ENCODE data around the gene PPFIA3. TPM values are rescaled to one million over a fixed set of nuclear protein-coding genes. Genes with fewer than 3 reads are reported as not detected.

The PPFIA3 gene
- total and polyA plus RNA-seq, 2 experiments from 2014 or later = 25.4 to 29.7 TPM

DNA sequence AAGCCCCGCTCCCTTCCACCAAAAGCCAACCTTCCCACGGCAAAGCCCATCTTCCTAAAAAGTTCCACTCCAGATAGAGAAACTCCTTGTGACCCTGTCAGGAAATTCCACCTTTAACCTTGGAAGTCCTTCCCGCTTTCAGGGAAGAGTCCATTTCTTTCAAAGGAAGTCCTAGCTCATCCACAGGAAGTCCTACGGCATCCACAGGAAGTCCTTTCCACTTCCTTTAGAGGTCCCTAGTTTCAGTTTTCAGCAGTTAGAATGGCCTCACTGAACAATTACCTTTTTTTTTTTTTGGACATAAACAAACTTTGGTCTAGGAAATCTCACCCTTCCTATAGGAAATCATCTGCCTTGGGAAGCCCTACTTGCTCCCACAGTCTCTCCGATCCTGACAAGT lies 69.9 kb downstream of the PPFIA3 start (continued):
- TF ChIP-seq, protein P1, sequence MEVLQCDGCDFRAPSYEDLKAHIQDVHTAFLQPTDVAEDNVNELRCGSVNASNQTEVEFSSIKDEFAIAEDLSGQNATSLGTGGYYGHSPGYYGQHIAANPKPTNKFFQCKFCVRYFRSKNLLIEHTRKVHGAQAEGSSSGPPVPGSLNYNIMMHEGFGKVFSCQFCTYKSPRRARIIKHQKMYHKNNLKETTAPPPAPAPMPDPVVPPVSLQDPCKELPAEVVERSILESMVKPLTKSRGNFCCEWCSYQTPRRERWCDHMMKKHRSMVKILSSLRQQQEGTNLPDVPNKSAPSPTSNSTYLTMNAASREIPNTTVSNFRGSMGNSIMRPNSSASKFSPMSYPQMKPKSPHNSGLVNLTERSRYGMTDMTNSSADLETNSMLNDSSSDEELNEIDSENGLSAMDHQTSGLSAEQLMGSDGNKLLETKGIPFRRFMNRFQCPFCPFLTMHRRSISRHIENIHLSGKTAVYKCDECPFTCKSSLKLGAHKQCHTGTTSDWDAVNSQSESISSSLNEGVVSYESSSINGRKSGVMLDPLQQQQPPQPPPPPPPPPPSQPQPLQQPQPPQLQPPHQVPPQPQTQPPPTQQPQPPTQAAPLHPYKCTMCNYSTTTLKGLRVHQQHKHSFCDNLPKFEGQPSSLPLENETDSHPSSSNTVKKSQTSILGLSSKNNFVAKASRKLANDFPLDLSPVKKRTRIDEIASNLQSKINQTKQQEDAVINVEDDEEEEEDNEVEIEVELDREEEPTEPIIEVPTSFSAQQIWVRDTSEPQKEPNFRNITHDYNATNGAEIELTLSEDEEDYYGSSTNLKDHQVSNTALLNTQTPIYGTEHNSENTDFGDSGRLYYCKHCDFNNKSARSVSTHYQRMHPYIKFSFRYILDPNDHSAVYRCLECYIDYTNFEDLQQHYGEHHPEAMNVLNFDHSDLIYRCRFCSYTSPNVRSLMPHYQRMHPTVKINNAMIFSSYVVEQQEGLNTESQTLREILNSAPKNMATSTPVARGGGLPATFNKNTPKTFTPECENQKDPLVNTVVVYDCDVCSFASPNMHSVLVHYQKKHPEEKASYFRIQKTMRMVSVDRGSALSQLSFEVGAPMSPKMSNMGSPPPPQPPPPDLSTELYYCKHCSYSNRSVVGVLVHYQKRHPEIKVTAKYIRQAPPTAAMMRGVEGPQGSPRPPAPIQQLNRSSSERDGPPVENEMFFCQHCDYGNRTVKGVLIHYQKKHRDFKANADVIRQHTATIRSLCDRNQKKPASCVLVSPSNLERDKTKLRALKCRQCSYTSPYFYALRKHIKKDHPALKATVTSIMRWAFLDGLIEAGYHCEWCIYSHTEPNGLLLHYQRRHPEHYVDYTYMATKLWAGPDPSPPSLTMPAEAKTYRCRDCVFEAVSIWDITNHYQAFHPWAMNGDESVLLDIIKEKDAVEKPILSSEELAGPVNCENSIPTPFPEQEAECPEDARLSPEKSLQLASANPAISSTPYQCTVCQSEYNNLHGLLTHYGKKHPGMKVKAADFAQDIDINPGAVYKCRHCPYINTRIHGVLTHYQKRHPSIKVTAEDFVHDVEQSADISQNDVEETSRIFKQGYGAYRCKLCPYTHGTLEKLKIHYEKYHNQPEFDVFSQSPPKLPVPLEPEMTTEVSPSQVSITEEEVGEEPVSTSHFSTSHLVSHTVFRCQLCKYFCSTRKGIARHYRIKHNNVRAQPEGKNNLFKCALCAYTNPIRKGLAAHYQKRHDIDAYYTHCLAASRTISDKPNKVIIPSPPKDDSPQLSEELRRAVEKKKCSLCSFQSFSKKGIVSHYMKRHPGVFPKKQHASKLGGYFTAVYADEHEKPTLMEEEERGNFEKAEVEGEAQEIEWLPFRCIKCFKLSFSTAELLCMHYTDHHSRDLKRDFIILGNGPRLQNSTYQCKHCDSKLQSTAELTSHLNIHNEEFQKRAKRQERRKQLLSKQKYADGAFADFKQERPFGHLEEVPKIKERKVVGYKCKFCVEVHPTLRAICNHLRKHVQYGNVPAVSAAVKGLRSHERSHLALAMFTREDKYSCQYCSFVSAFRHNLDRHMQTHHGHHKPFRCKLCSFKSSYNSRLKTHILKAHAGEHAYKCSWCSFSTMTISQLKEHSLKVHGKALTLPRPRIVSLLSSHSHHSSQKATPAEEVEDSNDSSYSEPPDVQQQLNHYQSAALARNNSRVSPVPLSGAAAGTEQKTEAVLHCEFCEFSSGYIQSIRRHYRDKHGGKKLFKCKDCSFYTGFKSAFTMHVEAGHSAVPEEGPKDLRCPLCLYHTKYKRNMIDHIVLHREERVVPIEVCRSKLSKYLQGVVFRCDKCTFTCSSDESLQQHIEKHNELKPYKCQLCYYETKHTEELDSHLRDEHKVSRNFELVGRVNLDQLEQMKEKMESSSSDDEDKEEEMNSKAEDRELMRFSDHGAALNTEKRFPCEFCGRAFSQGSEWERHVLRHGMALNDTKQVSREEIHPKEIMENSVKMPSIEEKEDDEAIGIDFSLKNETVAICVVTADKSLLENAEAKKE (CRISPR knock-in tag; IDR thresholded peaks at IDR 0.05) = no peak
- TF ChIP-seq CREB1 (CRISPR knock-in tag; IDR thresholded peaks at IDR 0.05; ENCODE audit: low read depth) = no peak
- TF ChIP-seq ZNF114 (CRISPR knock-in tag; IDR thresholded peaks at IDR 0.05) = no peak
- no peak for TF ChIP-seq STAT1 (IDR thresholded peaks at IDR 0.05; ENCODE audit: unreplicated experiment)

DNA sequence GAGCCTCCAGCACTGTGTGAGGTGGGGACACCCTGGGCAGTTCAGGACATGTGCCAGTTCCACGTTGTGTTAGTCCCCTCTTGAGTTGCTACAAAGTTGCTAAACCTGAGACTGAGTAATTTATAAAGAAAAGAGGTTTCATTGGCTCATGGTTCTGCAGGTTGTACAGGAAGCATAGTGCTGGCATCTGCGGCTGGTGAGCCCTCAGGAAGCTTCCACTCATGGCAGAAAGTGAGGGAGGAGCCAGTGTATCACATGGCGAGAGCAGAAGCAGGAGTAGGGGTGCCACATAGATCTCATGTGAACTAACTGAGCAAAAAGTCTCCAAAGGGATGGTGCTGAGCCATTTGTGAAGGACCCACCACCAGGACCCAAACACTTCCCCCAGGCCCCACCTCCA lies 71.4 kb downstream of the PPFIA3 start:
- peaks cover 9% of the 10 kb centered on the region for H3K4me1 Mint-ChIP-seq
- ATAC-seq (no peak), DNase-seq (ENCODE audit: low spot score) (no peak)
- Histone ChIP-seq H3K27me3 (ENCODE audit: insufficient read depth) (no peaks in the 10 kb centered on the region), H3K36me3 (ENCODE audit: insufficient read depth) (no peaks in the 10 kb centered on the region), H3K4me2 (no peak overlapping the region), H3F3A (replicated peaks; ENCODE audit: low read depth) (no peaks in the 10 kb centered on the region), H3K9me2 (ENCODE audit: insufficient read depth) (no peaks in the 10 kb centered on the region), H3K27ac (ENCODE audit: low read depth) (no peak overlapping the region), H3K79me2 (replicated peaks; ENCODE audit: insufficient read depth) (no peaks in the 10 kb centered on the region), H4K20me1 (replicated peaks; ENCODE audit: insufficient read depth) (no peaks in the 10 kb centered on the region), H2AFZ (no peak overlapping the region), H3K4me3 (no peak overlapping the region), H3K4me1 (ENCODE audit: insufficient read depth) (peaks cover 5% of the 10 kb centered on the region; the same call in 1 of the 2 replicates)
- H3K27ac Mint-ChIP-seq = no peak overlapping the region
- H3K27me3 Mint-ChIP-seq (ENCODE audit: insufficient read depth, low read depth, poor library complexity) = peaks cover 6% of the 10 kb centered on the region
- H3K36me3 Mint-ChIP-seq (ENCODE audit: low read depth) = peaks cover 12% of the 10 kb centered on the region; the same call in 2 of the 3 replicates
- peaks cover 3% of the 10 kb centered on the region; the same call in 1 of the 3 replicates for H3K9me3 Mint-ChIP-seq
- H3K4me3 Mint-ChIP-seq = no peak overlapping the region
- TF ChIP-seq, protein P1 (CRISPR knock-in tag; IDR thresholded peaks at IDR 0.05) = no peak
- TF ChIP-seq NANOG (IDR thresholded peaks at IDR 0.05; ENCODE audit: borderline replicate concordance) (no peak), POLR2AphosphoS5 (IDR thresholded peaks at IDR 0.05; ENCODE audit: low read depth) (no peak), CREB1 (CRISPR knock-in tag; IDR thresholded peaks at IDR 0.05; ENCODE audit: low read depth) (no peak), STAT1 (IDR thresholded peaks at IDR 0.05; ENCODE audit: unreplicated experiment) (no peak), EZH2phosphoT487 (IDR thresholded peaks at IDR 0.05; ENCODE audit: unreplicated experiment) (no peak)
- TF ChIP-seq, protein P2, sequence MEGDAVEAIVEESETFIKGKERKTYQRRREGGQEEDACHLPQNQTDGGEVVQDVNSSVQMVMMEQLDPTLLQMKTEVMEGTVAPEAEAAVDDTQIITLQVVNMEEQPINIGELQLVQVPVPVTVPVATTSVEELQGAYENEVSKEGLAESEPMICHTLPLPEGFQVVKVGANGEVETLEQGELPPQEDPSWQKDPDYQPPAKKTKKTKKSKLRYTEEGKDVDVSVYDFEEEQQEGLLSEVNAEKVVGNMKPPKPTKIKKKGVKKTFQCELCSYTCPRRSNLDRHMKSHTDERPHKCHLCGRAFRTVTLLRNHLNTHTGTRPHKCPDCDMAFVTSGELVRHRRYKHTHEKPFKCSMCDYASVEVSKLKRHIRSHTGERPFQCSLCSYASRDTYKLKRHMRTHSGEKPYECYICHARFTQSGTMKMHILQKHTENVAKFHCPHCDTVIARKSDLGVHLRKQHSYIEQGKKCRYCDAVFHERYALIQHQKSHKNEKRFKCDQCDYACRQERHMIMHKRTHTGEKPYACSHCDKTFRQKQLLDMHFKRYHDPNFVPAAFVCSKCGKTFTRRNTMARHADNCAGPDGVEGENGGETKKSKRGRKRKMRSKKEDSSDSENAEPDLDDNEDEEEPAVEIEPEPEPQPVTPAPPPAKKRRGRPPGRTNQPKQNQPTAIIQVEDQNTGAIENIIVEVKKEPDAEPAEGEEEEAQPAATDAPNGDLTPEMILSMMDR (conservative IDR thresholded peaks at IDR 0.05; ENCODE audit: low read depth in 2 of 2) = no peak
